CD4-positive, alpha-beta T cell treated with Interleukin-6 for 4 hours (primary cell): ENCODE measurements around the gene DNASE1.

Experiments
- DNase-seq: peaks from one replicate; pipeline ENCODE4 v3.0.0-alpha.2; 2020; ENCODE audit warnings: mixed read lengths

The DNASE1 gene

GRCh38 chr16:3665508-3665907 lies 11.0 kb downstream of the DNASE1 start:
- DNase-seq, result peak; percentile 65

- DNase-seq, result no peak
Measured at GRCh38 chr16:3668626-3669025, 14.1 kb downstream of the DNASE1 start.

GRCh38 chr16:3669082-3669481 lies 14.6 kb downstream of the DNASE1 start:
- no peak for DNase-seq

GRCh38 chr16:3670711-3671110 lies 16.2 kb downstream of the DNASE1 start:
- no peak for DNase-seq

GRCh38 chr16:3671424-3671823 lies 16.9 kb downstream of the DNASE1 start:
- DNase-seq, result no peak

GRCh38 chr16:3672571-3673041 lies 18.1 kb downstream of the DNASE1 start:
- no peak for DNase-seq

GRCh38 chr16:3673201-3673600 lies 18.7 kb downstream of the DNASE1 start:
- no peak for DNase-seq

GRCh38 chr16:3673676-3674377 lies 19.3 kb downstream of the DNASE1 start:
- DNase-seq, result no peak

- DNase-seq, result no peak
Measured at GRCh38 chr16:3674513-3675295, 20.2 kb downstream of the DNASE1 start.

GRCh38 chr16:3675601-3676130 lies 21.2 kb downstream of the DNASE1 start:
- DNase-seq, result no peak

GRCh38 chr16:3677994-3678393 lies 23.5 kb downstream of the DNASE1 start:
- no peak for DNase-seq

- DNase-seq, result no peak
Measured at GRCh38 chr16:3681206-3681605, 26.7 kb downstream of the DNASE1 start.

- DNase-seq, result no peak
Measured at GRCh38 chr16:3687021-3687420, 32.5 kb downstream of the DNASE1 start.

GRCh38 chr16:3687792-3688191 lies 33.3 kb downstream of the DNASE1 start:
- DNase-seq, result no peak

- no peak for DNase-seq
Measured at GRCh38 chr16:3689731-3690130, 35.2 kb downstream of the DNASE1 start.

- DNase-seq, result peak; percentile 88
Measured at GRCh38 chr16:3690470-3690928, 36.0 kb downstream of the DNASE1 start.

GRCh38 chr16:3690980-3691720 lies 36.7 kb downstream of the DNASE1 start:
- DNase-seq, result peak; percentile 8

- DNase-seq, result no peak
Measured at GRCh38 chr16:3691761-3692160, 37.3 kb downstream of the DNASE1 start.

- no peak for DNase-seq
Measured at GRCh38 chr16:3694051-3694450, 39.6 kb downstream of the DNASE1 start.

- no peak for DNase-seq
Measured at GRCh38 chr16:3695610-3696369, 41.3 kb downstream of the DNASE1 start.

GRCh38 chr16:3696425-3697218 lies 42.1 kb downstream of the DNASE1 start:
- no peak for DNase-seq
